ENCODE measurements around the gene EFL1.

Gene EFL1

GRCh38 chr15:82128401-82129148 is 134.0 kb downstream of the EFL1 start:
- no peak overlapping the region for H3K4me3 ChIP-seq
- H3K27ac ChIP-seq, result no peak overlapping the region
- no peak for DNase-seq (ENCODE audit: low spot score)
- TF ChIP-seq CTCF (IDR thresholded peaks at IDR 0.05), result no peak

- H3K27ac ChIP-seq, result no peak overlapping the region
- H3K4me3 ChIP-seq, result no peak overlapping the region
- no peak for DNase-seq (ENCODE audit: low spot score)
- no peak for TF ChIP-seq CTCF (IDR thresholded peaks at IDR 0.05)
Observed at GRCh38 chr15:82127581-82127980, 135.0 kb downstream of the EFL1 start.

GRCh38 chr15:82126346-82126745 is 136.2 kb downstream of the EFL1 start:
- Histone ChIP-seq H3K27ac (no peak overlapping the region), H3K4me3 (no peak overlapping the region)
- no peak for DNase-seq (ENCODE audit: low spot score)
- no peak for TF ChIP-seq CTCF (IDR thresholded peaks at IDR 0.05)

- TF ChIP-seq CTCF (IDR thresholded peaks at IDR 0.05), result no peak
- no peak overlapping the region for H3K27ac ChIP-seq
- no peak for DNase-seq (ENCODE audit: low spot score)
Observed at GRCh38 chr15:82124331-82125263, 137.9 kb downstream of the EFL1 start.

GRCh38 chr15:82122746-82123400 is 139.7 kb downstream of the EFL1 start:
- no peak overlapping the region for H3K4me3 ChIP-seq
- no peak for TF ChIP-seq CTCF (IDR thresholded peaks at IDR 0.05)
- no peak overlapping the region for H3K27ac ChIP-seq
- no peak for DNase-seq (ENCODE audit: low spot score)

More at GRCh38 chr15:82124331-82125263, 137.9 kb downstream of the EFL1 start:
- no peak overlapping the region for H3K4me3 ChIP-seq

- TF ChIP-seq CTCF (IDR thresholded peaks at IDR 0.05), result no peak
- H3K27ac ChIP-seq, result no peak overlapping the region
- no peak for DNase-seq (ENCODE audit: low spot score)
- no peak overlapping the region for H3K4me3 ChIP-seq
Observed at GRCh38 chr15:82118040-82118439, 144.5 kb downstream of the EFL1 start.
